Upper lobe of left lung (tissue), 4 donors: ENCODE measurements around the gene ZBED6.

Source experiments
- POLR2A ChIP-seq, 4 donors: fragments of 450-650 bp; IDR thresholded peaks; one replicate each; pipeline ENCODE4 v1.5.1; 2016 to 2017; ENCODE audit warnings: antibody characterized with exemption in 4 of 4, mild to moderate bottlenecking in 2 of 4
- POLR2AphosphoS5 ChIP-seq, 2 donors: sonication (generic); formaldehyde crosslinking; IDR thresholded peaks; one replicate each; pipeline ENCODE4 v1.5.1; 2017; ENCODE audit warnings: antibody characterized with exemption in 2 of 2
- TF ChIP-seq, protein P1 (sequence below), 6 experiments: fragments of 450-650 bp in 4 of 6; fragments of 200-600 bp in 2 of 6; sonication (generic) in 2 of 6; IDR thresholded peaks; one replicate each; pipeline ENCODE4 v1.5.1; 2016 to 2019; ENCODE audit warnings: antibody characterized with exemption in 6 of 6

DNA sequence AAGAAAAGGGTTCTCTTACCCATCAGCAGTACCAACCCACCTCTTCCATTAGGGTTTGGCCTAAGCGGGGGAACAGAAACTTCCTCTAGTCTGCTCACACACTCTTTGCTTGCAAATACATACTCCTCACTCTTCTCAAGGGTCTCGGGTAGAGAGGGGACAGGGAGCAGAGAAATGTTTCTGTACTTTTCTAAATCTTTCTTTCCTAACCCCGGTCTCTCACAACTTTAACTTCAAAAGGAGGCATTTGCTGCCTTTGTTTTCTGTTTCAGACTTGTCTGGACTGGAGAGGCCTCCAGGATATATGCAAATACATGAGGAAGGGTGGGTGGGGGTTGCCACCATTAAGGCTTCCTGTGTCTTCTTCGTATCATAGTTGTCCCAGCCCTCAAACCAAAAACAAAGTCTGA is 41.0 kb upstream of the ZBED6 start:
- no peak for TF ChIP-seq POLR2AphosphoS5 (IDR thresholded peaks at IDR 0.05)
- TF ChIP-seq, protein P1, sequence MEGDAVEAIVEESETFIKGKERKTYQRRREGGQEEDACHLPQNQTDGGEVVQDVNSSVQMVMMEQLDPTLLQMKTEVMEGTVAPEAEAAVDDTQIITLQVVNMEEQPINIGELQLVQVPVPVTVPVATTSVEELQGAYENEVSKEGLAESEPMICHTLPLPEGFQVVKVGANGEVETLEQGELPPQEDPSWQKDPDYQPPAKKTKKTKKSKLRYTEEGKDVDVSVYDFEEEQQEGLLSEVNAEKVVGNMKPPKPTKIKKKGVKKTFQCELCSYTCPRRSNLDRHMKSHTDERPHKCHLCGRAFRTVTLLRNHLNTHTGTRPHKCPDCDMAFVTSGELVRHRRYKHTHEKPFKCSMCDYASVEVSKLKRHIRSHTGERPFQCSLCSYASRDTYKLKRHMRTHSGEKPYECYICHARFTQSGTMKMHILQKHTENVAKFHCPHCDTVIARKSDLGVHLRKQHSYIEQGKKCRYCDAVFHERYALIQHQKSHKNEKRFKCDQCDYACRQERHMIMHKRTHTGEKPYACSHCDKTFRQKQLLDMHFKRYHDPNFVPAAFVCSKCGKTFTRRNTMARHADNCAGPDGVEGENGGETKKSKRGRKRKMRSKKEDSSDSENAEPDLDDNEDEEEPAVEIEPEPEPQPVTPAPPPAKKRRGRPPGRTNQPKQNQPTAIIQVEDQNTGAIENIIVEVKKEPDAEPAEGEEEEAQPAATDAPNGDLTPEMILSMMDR (IDR thresholded peaks at IDR 0.05), result no peak
- TF ChIP-seq POLR2A (IDR thresholded peaks at IDR 0.05), result no peak
